GM12878 (cell line): Measurements from ENCODE around the gene CACNA2D1. TPM values are rescaled to one million over a fixed set of nuclear protein-coding genes. Genes with fewer than 3 reads are reported as not detected.

ENCODE experiments used
- ATAC-seq: fragments of 200-7000 bp; cut with Tn5 transposase; 3 replicates; pipeline ENCODE4 v1.9.1; 2020; ENCODE audit warnings: mild to moderate bottlenecking, moderate library complexity
- BruUV-seq: library from RNA; stranded (reverse); fragments of 400-500 nt; replicated peaks from 2 replicates; lab custom pipeline; 2021; lab: Mats Ljungman, UMichigan
- CTCF ChIA-PET: fragments of 300-600 bp; sonication (Branson Sonifier 250); formaldehyde crosslinking; extraction: SDS; loops from one replicate; lab custom pipeline; 2021; ENCODE audit warnings: inconsistent platforms; lab: Yijun Ruan, JAX
- POLR2A ChIA-PET: fragments of 350-600 bp; formaldehyde crosslinking; extraction: SDS; loops from one replicate; lab custom pipeline; 2021; ENCODE audit warnings: inconsistent platforms; lab: Charles Lee
- RAD21 ChIA-PET: fragments of 300-600 bp; sonication (Branson Sonifier 250); formaldehyde crosslinking; loops from one replicate; lab custom pipeline; 2023; ENCODE audit warnings: antibody characterized with exemption; ENCODE audit not compliant: unreplicated experiment; lab: Charles Lee
- SMC1A ChIA-PET: fragments of 300-600 bp; sonication (Branson Sonifier 250); formaldehyde crosslinking; loops from one replicate; lab custom pipeline; 2023; ENCODE audit not compliant: unreplicated experiment, uncharacterized antibody; lab: Charles Lee
- DNase-seq: peaks from one replicate; pipeline ENCODE4 v3.0.0-alpha.2; 2011; ENCODE audit warnings: low read depth, low spot score
- FAIRE-seq: peaks from 3 replicates; lab custom pipeline; 2011; peaks lifted over from hg19 to GRCh38; lab: Jason Lieb, UNC
- H2AFZ ChIP-seq: 2 replicates; pipeline ENCODE4 v1.6.0; 2011; ENCODE audit warnings: low read depth, low read length, control low read depth; ENCODE audit not compliant: control insufficient read depth
- H3K27ac ChIP-seq: 2 replicates; pipeline ENCODE4 v1.5.1; 2011; ENCODE audit warnings: control low read depth; ENCODE audit not compliant: control insufficient read depth, insufficient read depth
- H3K27me3 ChIP-seq, 2 experiments: replicated peaks in 1 of 2; 2 replicates each; pipeline versions ENCODE4 v1.6.0 to v1.6.1; 2011; ENCODE audit warnings: low read length in 1 of 2; ENCODE audit not compliant: control insufficient read depth in 2 of 2, insufficient read depth in 2 of 2
- H3K36me3 ChIP-seq, 2 experiments: 2 replicates each; pipeline ENCODE4 v1.5.1; 2011; ENCODE audit warnings: low read length in 1 of 2; ENCODE audit not compliant: control insufficient read depth in 2 of 2, insufficient read depth in 2 of 2
- H3K4me1 ChIP-seq: 2 replicates; pipeline ENCODE4 v1.6.1; 2011; ENCODE audit warnings: mild to moderate bottlenecking, low read length, moderate library complexity, mixed read lengths; ENCODE audit not compliant: control insufficient read depth, insufficient read depth
- H3K4me2 ChIP-seq: 2 replicates; pipeline ENCODE4 v1.6.0; 2011; ENCODE audit warnings: control low read depth; ENCODE audit not compliant: control insufficient read depth, insufficient read depth
- H3K4me3 ChIP-seq: fragments of 200-600 bp; sonication (generic); 2 replicates; pipeline ENCODE4 v1.5.1; 2016
- H3K79me2 ChIP-seq: 2 replicates; pipeline ENCODE4 v1.6.0; 2011; ENCODE audit warnings: low read length; ENCODE audit not compliant: control insufficient read depth, insufficient read depth
- H3K9ac ChIP-seq: 2 replicates; pipeline ENCODE4 v1.8.0; 2011; ENCODE audit warnings: low read length, control low read depth, mixed read lengths; ENCODE audit not compliant: control insufficient read depth, insufficient read depth
- H3K9me3 ChIP-seq: replicated peaks from 3 replicates; pipeline ENCODE4 v1.5.1; 2011; ENCODE audit warnings: mild to moderate bottlenecking, low read length; ENCODE audit not compliant: control insufficient read depth, insufficient read depth
- H4K20me1 ChIP-seq: 2 replicates; pipeline ENCODE4 v1.6.0; 2011; ENCODE audit not compliant: control insufficient read depth, insufficient read depth
- BCL11A ChIP-seq: IDR thresholded peaks from 2 replicates; pipeline ENCODE4 v1.6.1; 2011; ENCODE audit warnings: low read depth, low read length
- BHLHE40 ChIP-seq, 2 experiments: fragments of 450-650 bp in 1 of 2; IDR thresholded peaks; 2 replicates each; pipeline ENCODE4 v1.6.1; 2011 to 2017; ENCODE audit warnings: low read depth in 2 of 2, borderline replicate concordance in 1 of 2, improper control_type of control experiment in 1 of 2, low read length in 1 of 2, mild to moderate bottlenecking in 1 of 2
- CBX3 ChIP-seq: fragments of 200-600 bp; sonication (generic); IDR thresholded peaks from 2 replicates; pipeline ENCODE4 v1.6.1; 2016; ENCODE audit warnings: low read depth, borderline replicate concordance
- HDAC2 ChIP-seq: fragments of 200-600 bp; sonication (generic); IDR thresholded peaks from 2 replicates; pipeline ENCODE4 v1.6.1; 2017
- HDGF ChIP-seq: fragments of 450-650 bp; IDR thresholded peaks from 2 replicates; pipeline ENCODE4 v1.6.1; 2016; ENCODE audit warnings: antibody characterized with exemption
- IKZF1 ChIP-seq: fragments of 450-650 bp; conservative IDR thresholded peaks from 2 replicates; pipeline ENCODE4 v1.6.1; 2017; ENCODE audit warnings: antibody characterized with exemption, mild to moderate bottlenecking
- MTA3 ChIP-seq: IDR thresholded peaks from 2 replicates; pipeline ENCODE4 v1.6.1; 2012; ENCODE audit warnings: low read length, inconsistent platforms, borderline replicate concordance
- PKNOX1 ChIP-seq: fragments of 450-650 bp; IDR thresholded peaks from 2 replicates; pipeline ENCODE4 v1.6.1; 2016; ENCODE audit warnings: mild to moderate bottlenecking
- POLR2AphosphoS2 ChIP-seq: IDR thresholded peaks from 2 replicates; pipeline ENCODE4 v1.6.1; 2011; ENCODE audit warnings: low read depth, mild to moderate bottlenecking, low read length, improper control_type of control experiment, moderate library complexity
- PRDM15 ChIP-seq: fragments of 450-650 bp; formaldehyde crosslinking; IDR thresholded peaks from 2 replicates; pipeline ENCODE4 v1.4.0; 2020; ENCODE audit warnings: mild to moderate bottlenecking, moderate library complexity
- SUZ12 ChIP-seq: fragments of 200-600 bp; sonication (generic); IDR thresholded peaks from one replicate; pipeline ENCODE4 v1.6.1; 2018; ENCODE audit warnings: antibody characterized with exemption, mild to moderate bottlenecking; ENCODE audit not compliant: unreplicated experiment
- ZNF622 ChIP-seq: fragments of 450-650 bp; IDR thresholded peaks from 2 replicates; pipeline ENCODE4 v1.6.1; 2017; ENCODE audit warnings: mild to moderate bottlenecking, inconsistent platforms
- in situ Hi-C: fragments of 300-500 bp; cut with MboI; formaldehyde crosslinking; loops from 9 replicates; pipeline ENCODE4 v1.14.3; 2018; ENCODE audit warnings: mixed read lengths
- intact Hi-C: fragments of 100-400 bp; cut with micrococcal nuclease; formaldehyde crosslinking; loops from one replicate; pipeline ENCODE4 v1.14.2; 2022; ENCODE audit not compliant: unreplicated experiment
- polyA plus RNA-seq, 11 experiments: library from polyadenylated mRNA; depleted of rRNA in 4 of 11; unstranded in 6 of 11; stranded (reverse) in 5 of 11; fragments of >200 nt; fragmentation: Nextera tagmentation in 4 of 11; fragmentation: Illumina TruSeq in 1 of 11; extraction: Ambion mirVana in 4 of 11; extraction: Trizol in 1 of 11; gene quantifications; 1 replicate in 1 of 11; 2 replicates in 10 of 11; pipeline versions ENCODE4 v1.2.1 to v1.2.3, GENCODE V29; 2011 to 2016; ENCODE audit warnings: inconsistent platforms in 2 of 11, missing spikeins in 2 of 11, low read depth in 1 of 11
- total RNA-seq, 4 experiments: library from RNA; depleted of rRNA in 3 of 4; stranded (reverse); fragments of >200 nt in 3 of 4; fragmentation: Illumina TruSeq in 1 of 4; extraction: Trizol in 1 of 4; gene quantifications; 2 replicates each; pipeline versions ENCODE4 v1.2.1 to v1.2.3, GENCODE V29; 2013 to 2021
- TF ChIP-seq, protein P1 (sequence below): IDR thresholded peaks from 2 replicates; pipeline ENCODE4 v1.6.1; 2012; ENCODE audit warnings: improper control_type of control experiment, low read depth, low read length; ENCODE audit not compliant: insufficient replicate concordance
- TF ChIP-seq, protein P2 (sequence below): fragments of 150-350 bp; IDR thresholded peaks from 2 replicates; pipeline ENCODE4 v1.6.1; 2014; ENCODE audit warnings: mild to moderate bottlenecking, low read depth, low read length

The CACNA2D1 gene
- total and polyA plus RNA-seq, 10 of the 15 experiments (the other 5 are each of a cell fraction or from before 2014, with no cell fraction given) = 0.14 to 14.8 (median 0.97) TPM

GRCh38 chr7:81993186-81993585, 450.4 kb downstream of the CACNA2D1 start:
- intact Hi-C loops = no loop called here
- H4K20me1 ChIP-seq = no peaks in the 10 kb centered on the region
- BruUV-seq = no TSS peak
- in situ Hi-C loops = no loop called here
- no peaks in the 10 kb centered on the region for H3K27me3 ChIP-seq
- SMC1A ChIA-PET = interaction anchor here (0.7 to 1.7 kb wide), 4 partner anchors 10 to 27 kb away, joined by 3 to 8 read pairs (median 3); no protein-coding TSS in a partner anchor
- RAD21 ChIA-PET = no interaction called here
- POLR2A ChIA-PET = no interaction called here
- H3K79me2 ChIP-seq = no peaks in the 10 kb centered on the region
- no peak overlapping the region for H3K4me2 ChIP-seq
- H2AFZ ChIP-seq = no peak overlapping the region
- H3K9ac ChIP-seq = no peak overlapping the region
- H3K4me3 ChIP-seq = no peak overlapping the region
- FAIRE-seq (no peak), DNase-seq (no peak), ATAC-seq (no peak)
- no peak overlapping the region for H3K27ac ChIP-seq
- H3K36me3 ChIP-seq = no peaks in the 10 kb centered on the region
- no peaks in the 10 kb centered on the region for H3K9me3 ChIP-seq
- no peaks in the 10 kb centered on the region for H3K4me1 ChIP-seq
- CTCF ChIA-PET = interaction anchor here (0.6 to 1.7 kb wide), 3 partner anchors 135 to 612 kb away, joined by 3 to 6 read pairs (median 4); no protein-coding TSS in a partner anchor
- no peak for TF ChIP-seq HDGF
- no peak for TF ChIP-seq BHLHE40 (IDR thresholded peaks at IDR 0.05; ENCODE audit: borderline replicate concordance in 1 of 2, low read depth in 2 of 2, low read length in 1 of 2)
- no peak for TF ChIP-seq PRDM15
- TF ChIP-seq HDAC2 = no peak
- TF ChIP-seq MTA3 = no peak
- TF ChIP-seq BCL11A = no peak
- no peak for TF ChIP-seq IKZF1
- no peak for TF ChIP-seq ZNF622
- TF ChIP-seq, protein P1, sequence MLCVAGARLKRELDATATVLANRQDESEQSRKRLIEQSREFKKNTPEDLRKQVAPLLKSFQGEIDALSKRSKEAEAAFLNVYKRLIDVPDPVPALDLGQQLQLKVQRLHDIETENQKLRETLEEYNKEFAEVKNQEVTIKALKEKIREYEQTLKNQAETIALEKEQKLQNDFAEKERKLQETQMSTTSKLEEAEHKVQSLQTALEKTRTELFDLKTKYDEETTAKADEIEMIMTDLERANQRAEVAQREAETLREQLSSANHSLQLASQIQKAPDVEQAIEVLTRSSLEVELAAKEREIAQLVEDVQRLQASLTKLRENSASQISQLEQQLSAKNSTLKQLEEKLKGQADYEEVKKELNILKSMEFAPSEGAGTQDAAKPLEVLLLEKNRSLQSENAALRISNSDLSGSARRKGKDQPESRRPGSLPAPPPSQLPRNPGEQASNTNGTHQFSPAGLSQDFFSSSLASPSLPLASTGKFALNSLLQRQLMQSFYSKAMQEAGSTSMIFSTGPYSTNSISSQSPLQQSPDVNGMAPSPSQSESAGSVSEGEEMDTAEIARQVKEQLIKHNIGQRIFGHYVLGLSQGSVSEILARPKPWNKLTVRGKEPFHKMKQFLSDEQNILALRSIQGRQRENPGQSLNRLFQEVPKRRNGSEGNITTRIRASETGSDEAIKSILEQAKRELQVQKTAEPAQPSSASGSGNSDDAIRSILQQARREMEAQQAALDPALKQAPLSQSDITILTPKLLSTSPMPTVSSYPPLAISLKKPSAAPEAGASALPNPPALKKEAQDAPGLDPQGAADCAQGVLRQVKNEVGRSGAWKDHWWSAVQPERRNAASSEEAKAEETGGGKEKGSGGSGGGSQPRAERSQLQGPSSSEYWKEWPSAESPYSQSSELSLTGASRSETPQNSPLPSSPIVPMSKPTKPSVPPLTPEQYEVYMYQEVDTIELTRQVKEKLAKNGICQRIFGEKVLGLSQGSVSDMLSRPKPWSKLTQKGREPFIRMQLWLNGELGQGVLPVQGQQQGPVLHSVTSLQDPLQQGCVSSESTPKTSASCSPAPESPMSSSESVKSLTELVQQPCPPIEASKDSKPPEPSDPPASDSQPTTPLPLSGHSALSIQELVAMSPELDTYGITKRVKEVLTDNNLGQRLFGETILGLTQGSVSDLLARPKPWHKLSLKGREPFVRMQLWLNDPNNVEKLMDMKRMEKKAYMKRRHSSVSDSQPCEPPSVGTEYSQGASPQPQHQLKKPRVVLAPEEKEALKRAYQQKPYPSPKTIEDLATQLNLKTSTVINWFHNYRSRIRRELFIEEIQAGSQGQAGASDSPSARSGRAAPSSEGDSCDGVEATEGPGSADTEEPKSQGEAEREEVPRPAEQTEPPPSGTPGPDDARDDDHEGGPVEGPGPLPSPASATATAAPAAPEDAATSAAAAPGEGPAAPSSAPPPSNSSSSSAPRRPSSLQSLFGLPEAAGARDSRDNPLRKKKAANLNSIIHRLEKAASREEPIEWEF = no peak
- no peak for TF ChIP-seq PKNOX1
- TF ChIP-seq CBX3 = no peak
- no peak for TF ChIP-seq POLR2AphosphoS2
- no peak for TF ChIP-seq SUZ12
- TF ChIP-seq, protein P2, sequence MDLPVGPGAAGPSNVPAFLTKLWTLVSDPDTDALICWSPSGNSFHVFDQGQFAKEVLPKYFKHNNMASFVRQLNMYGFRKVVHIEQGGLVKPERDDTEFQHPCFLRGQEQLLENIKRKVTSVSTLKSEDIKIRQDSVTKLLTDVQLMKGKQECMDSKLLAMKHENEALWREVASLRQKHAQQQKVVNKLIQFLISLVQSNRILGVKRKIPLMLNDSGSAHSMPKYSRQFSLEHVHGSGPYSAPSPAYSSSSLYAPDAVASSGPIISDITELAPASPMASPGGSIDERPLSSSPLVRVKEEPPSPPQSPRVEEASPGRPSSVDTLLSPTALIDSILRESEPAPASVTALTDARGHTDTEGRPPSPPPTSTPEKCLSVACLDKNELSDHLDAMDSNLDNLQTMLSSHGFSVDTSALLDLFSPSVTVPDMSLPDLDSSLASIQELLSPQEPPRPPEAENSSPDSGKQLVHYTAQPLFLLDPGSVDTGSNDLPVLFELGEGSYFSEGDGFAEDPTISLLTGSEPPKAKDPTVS = no peak
